ENCODE results near the gene FALEC.
"Not testable (repeated sequence)": the region's sequence is repeated elsewhere in the genome, so short reads cannot be mapped to it uniquely, and the experiment has no call there.

FALEC gene

DNA sequence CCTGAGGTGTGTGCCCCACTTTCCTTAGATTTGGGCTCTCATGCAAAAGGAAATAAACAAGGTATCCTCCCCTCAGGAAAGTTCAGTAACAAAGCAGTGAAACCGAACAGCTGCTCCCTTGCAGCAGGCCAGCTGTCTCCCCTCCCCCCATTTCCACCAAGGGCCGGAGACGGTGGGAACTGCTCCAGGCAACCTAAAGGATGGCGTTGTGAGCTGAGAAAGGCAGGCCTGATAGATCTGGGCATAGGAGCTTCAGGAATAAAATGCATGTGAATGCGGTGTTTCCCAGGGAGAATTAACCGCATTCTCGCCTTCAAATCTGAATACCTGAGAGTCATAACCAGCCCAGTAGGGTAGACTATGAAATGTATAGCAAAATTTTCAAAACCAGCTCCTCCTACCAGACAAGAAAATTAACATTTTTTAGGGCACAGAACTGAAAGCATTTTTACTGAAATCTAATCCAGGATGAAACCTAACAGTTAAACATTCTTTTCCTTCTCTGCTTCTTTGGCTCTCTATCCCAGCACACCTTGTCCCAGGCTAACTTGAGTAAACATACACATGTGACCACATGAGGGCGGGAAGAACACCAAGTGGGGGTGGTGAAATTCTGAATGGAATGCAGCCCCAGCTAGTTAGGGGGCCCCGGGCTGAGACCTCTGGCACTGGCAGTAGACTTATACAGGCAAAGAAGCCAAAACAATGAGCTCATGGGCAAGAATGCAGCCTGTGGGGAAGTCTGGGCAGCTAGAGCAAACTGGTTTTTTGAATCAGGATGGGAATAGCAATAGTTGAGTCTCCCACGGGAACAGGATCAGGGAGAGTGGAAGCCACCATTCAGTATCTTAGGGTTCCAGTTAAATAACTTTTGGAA, 52.4 kb downstream of the FALEC start:
- WGBS, result 5% methylated on average over 10 of the region's 10 CpGs
- peak overlapping the region; percentile 75 for H3K9ac ChIP-seq (ENCODE audit: low read depth, low read length)
- H3K27me3 ChIP-seq (ENCODE audit: insufficient read depth, low read length), result no peaks in the 10 kb centered on the region
- peak overlapping the region; percentile 95 for H3K27ac ChIP-seq (ENCODE audit: low read depth, low read length)
- H3K36me3 ChIP-seq (ENCODE audit: insufficient read depth, low read length), result peaks cover 22% of the 10 kb centered on the region
- peak overlapping the region; percentile 41 for H3K4me3 ChIP-seq (ENCODE audit: low read length)
- peaks cover 54% of the 10 kb centered on the region for H3K4me1 ChIP-seq (ENCODE audit: insufficient read depth, low read length)
- H3K9me3 ChIP-seq (ENCODE audit: insufficient read depth, low read depth, low read length), result no peaks in the 10 kb centered on the region

DNA sequence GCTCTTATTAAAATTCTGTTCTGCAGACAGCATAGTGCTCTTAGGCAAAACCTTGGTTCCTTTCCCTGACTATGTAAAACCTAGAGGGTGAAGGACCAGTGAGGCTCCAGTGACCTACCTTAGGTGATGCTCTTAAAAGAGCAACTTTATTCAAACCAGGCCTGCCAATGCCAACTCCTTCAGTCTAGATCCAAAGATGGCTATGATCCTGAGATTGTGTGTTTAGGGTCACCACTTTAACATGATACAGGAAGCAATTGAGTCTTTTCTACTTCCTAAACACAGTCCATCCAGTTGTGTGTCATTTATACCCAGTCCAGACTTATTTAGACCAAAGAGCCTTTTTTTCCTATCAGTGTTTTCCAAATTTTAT, 53.0 kb downstream of the FALEC start:
- H3K4me1 ChIP-seq (ENCODE audit: insufficient read depth, low read length), result peaks cover 54% of the 10 kb centered on the region
- no peaks in the 10 kb centered on the region for H3K9me3 ChIP-seq (ENCODE audit: insufficient read depth, low read depth, low read length)
- peaks cover 28% of the 10 kb centered on the region for H3K36me3 ChIP-seq (ENCODE audit: insufficient read depth, low read length)
- H3K4me3 ChIP-seq (ENCODE audit: low read length), result peak overlapping the region; percentile 41
- H3K9ac ChIP-seq (ENCODE audit: low read depth, low read length), result peak overlapping the region; percentile 75
- H3K27me3 ChIP-seq (ENCODE audit: insufficient read depth, low read length), result no peaks in the 10 kb centered on the region
- peak overlapping the region; percentile 95 for H3K27ac ChIP-seq (ENCODE audit: low read depth, low read length)

DNA sequence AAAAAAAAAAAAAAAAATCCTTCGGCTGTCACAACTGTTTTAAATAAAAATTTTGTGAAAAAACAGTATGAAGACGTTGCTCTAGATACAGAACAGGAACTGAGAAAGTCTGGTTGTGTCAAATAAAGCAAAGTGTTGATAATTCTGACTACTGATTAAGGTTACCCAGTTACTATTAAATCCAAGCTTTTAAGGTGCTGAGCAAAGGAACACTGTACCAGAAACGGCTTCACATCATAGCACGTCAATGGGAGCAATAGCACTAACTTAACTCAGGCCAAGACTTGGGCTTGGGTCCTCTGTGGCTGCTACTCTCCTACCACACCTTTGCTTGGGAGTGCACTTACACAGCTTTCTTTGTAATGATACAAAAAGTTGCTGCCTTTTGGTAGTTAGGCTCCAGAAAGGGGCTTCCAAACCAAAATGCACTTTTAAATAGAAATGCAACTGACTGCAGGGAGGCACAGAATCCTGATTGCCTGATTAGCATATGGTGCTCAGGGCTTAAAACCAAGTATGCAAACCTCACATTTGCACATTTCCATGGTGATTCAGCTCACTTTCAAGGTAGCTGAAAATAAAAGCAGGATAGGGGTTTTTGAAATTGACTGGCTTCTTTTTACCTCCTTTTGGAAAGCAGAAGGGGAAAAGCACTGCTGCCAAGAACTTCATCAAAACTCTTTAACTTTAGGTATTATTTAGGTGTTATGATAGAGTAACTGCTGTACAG, 57.5 kb downstream of the FALEC start:
- Histone ChIP-seq H3K9ac (ENCODE audit: low read depth, low read length) (no peak overlapping the region), H3K4me3 (ENCODE audit: low read length) (no peak overlapping the region; the same call in 1 of the 2 replicates)

DNA sequence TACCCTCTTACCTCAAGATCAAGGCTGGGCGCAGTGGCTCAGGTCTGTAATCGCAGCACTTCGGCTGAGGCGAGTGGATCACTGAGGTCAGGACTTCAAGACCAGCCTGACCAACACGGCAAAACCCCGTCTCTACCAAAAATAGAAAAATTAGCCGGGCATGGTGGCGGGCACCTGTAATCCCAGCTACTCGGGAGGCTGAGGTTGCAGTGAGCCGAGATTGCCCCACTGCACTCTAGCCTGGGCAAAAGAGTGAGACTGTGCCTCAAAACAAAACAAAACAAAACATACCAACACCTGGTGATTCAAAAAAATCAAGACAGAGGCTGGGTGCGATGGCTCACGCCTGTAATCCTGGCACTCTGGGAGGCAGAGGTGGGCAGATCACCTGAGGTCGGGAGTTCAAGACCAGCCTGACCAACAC, 58.1 kb downstream of the FALEC start:
- H3K9me3 ChIP-seq (ENCODE audit: insufficient read depth, low read depth, low read length); H3K9ac ChIP-seq (ENCODE audit: low read depth, low read length); H3K4me3 ChIP-seq (ENCODE audit: low read length); H3K27me3 ChIP-seq (ENCODE audit: insufficient read depth, low read length): not testable (repeated sequence)
- WGBS, result 86% methylated on average over 13 of the region's 13 CpGs
- Histone ChIP-seq H3K27ac (ENCODE audit: low read depth, low read length) (peak overlapping the region; percentile 66; the same call in 1 of the 2 replicates), H3K4me1 (ENCODE audit: insufficient read depth, low read length) (peaks cover 51% of the 10 kb centered on the region), H3K36me3 (ENCODE audit: insufficient read depth, low read length) (peaks cover 78% of the 10 kb centered on the region)

More for the DNA sequence above, 57.5 kb downstream of the FALEC start:
- Histone ChIP-seq H3K27me3 (ENCODE audit: insufficient read depth, low read length) (no peaks in the 10 kb centered on the region), H3K36me3 (ENCODE audit: insufficient read depth, low read length) (peaks cover 73% of the 10 kb centered on the region), H3K27ac (ENCODE audit: low read depth, low read length) (peak overlapping the region; percentile 66; the same call in 1 of the 2 replicates), H3K4me1 (ENCODE audit: insufficient read depth, low read length) (peaks cover 55% of the 10 kb centered on the region), H3K9me3 (ENCODE audit: insufficient read depth, low read depth, low read length) (no peaks in the 10 kb centered on the region)
- 83% methylated on average over 4 of the region's 4 CpGs for WGBS

DNA sequence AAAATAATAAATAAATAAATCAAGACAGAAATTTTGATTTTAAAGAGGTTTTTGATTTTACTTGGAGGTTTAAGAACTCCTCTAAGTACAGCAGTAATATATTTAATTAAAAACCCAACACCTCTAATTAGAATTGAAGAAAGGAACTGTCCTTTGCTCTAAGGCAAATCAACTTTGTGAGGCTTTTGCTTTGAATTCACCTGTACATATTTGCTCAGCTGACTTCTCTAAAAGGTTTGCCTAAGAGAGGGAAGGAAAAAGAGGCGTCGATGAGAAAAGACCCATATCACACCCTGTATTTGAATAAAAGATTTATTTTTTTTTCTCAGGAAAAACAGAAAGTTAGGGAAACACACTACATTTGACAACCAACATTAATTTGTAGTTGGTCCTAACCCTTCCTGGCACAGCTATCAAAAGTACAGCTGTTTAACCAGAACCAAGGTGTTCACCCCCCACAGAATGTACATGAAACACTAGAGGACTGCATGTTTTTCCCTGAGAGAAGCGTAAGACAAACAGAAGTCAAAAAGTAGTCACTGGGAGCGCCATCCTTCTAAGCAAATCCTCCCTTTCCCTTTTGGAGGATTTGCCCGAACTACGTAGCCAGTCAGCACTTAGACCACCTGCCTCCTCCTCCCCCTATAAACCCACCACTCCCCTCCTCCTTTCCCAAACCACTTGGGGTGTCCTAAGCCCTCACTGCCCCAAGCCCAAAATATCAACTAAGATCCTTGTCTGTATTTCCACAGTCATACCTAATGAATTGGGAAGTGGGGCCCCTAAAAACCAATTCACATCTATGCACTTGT, 58.9 kb downstream of the FALEC start:
- Histone ChIP-seq H3K4me1 (ENCODE audit: insufficient read depth, low read length) (peaks cover 43% of the 10 kb centered on the region), H3K36me3 (ENCODE audit: insufficient read depth, low read length) (peaks cover 80% of the 10 kb centered on the region), H3K27me3 (ENCODE audit: insufficient read depth, low read length) (no peaks in the 10 kb centered on the region), H3K4me3 (ENCODE audit: low read length) (peak overlapping the region; percentile 99), H3K9ac (ENCODE audit: low read depth, low read length) (peak overlapping the region; percentile 17; the same call in 1 of the 2 replicates), H3K9me3 (ENCODE audit: insufficient read depth, low read depth, low read length) (no peaks in the 10 kb centered on the region), H3K27ac (ENCODE audit: low read depth, low read length) (peak overlapping the region; percentile 32; the same call in 1 of the 2 replicates)
- WGBS, result 80% methylated on average over 4 of the region's 6 CpGs

DNA sequence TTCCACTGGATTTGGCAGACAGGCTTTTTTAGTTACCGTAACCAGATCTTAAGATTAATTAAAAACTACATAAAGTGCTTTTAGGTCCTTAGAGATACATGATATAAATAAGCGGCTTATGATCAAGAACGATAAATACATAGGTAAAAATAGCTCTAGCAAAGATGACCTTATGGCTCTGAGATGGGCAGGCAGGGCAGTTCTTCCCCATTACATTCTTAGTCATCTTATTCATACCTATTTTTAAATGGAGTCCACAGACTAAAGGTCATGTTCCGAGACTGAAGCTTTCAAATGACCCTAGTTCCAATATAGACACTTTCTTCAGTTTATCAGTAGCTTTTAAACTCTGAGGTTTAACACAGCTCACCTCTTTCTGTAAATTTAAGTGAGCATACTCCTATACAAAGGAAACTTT, 59.5 kb downstream of the FALEC start:
- H3K27ac ChIP-seq (ENCODE audit: low read depth, low read length), result peak overlapping the region; percentile 32; the same call in 1 of the 2 replicates
- H3K4me3 ChIP-seq (ENCODE audit: low read length), result peak overlapping the region; percentile 99
- H3K9ac ChIP-seq (ENCODE audit: low read depth, low read length), result peak overlapping the region; percentile 99; the same call in 1 of the 2 replicates
- no peaks in the 10 kb centered on the region for H3K9me3 ChIP-seq (ENCODE audit: insufficient read depth, low read depth, low read length)
- peaks cover 80% of the 10 kb centered on the region for H3K36me3 ChIP-seq (ENCODE audit: insufficient read depth, low read length)
- no peaks in the 10 kb centered on the region for H3K27me3 ChIP-seq (ENCODE audit: insufficient read depth, low read length)
- H3K4me1 ChIP-seq (ENCODE audit: insufficient read depth, low read length), result peaks cover 38% of the 10 kb centered on the region
- 96% methylated on average over 3 of the region's 4 CpGs for whole genome bisulfite sequencing

DNA sequence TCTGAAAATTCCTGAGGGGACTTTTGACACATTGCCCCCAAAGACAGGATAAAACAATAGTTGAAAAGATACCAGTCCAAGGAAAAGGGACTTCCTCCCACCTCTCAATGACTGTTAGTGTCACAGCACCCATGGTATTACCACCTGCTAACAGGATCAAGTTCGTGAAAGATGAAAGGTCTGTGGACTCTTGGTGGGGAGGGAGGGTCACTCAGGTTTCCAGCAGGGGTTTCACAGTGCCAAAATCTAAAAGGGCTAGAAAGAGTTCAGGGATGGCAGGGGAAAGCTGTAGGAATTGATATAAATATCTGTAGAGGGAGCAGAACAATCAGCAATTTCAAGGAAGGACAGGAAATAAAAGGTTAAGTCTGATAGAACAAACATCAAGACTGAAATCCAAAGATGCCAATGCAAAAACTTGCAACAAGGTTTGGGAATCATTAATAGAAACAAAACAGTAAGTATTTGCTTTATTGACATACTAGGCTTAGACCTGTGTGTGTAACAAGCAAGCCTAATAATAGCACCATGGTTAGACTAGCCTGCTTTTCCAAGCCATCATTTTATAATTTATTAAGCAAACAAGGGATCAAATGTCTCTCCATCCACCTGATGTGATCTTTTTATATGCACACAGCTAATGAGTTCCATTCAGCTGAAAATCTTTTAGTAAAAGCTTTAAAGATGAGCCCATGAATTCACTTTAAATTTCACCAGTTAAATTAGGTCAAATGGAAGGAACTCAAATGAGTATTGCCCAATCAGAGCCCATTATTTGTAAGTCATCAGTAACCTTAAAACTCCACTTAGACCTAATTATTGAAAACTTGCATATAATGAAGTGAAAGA, 60.2 kb downstream of the FALEC start:
- peak overlapping the region; percentile 99 for H3K9ac ChIP-seq (ENCODE audit: low read depth, low read length)
- 32% methylated on average over 1 of the region's 1 CpG for WGBS
- H3K27me3 ChIP-seq (ENCODE audit: insufficient read depth, low read length), result no peaks in the 10 kb centered on the region
- H3K27ac ChIP-seq (ENCODE audit: low read depth, low read length), result peak overlapping the region; percentile 16; the same call in 1 of the 2 replicates
- H3K4me3 ChIP-seq (ENCODE audit: low read length), result peak overlapping the region; percentile 99
- peaks cover 78% of the 10 kb centered on the region for H3K36me3 ChIP-seq (ENCODE audit: insufficient read depth, low read length)
- H3K9me3 ChIP-seq (ENCODE audit: insufficient read depth, low read depth, low read length), result no peaks in the 10 kb centered on the region
- peaks cover 37% of the 10 kb centered on the region for H3K4me1 ChIP-seq (ENCODE audit: insufficient read depth, low read length)

DNA sequence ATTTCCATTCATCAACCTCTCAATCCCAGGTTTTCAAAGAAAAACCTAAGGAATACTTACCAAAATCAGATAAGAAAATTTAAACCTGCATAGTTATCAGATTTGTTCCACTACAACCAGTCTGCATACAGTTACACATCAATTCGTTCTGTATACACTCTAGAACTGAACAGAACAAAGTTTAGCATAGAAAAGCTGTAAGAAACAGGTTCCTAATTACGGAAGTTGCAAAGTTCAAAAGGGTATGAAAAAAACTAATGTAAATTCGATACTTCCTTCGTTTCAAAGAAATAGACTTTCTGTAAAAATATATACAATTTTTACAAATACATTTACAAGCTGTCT, 60.8 kb downstream of the FALEC start:
- peak overlapping the region; percentile 99 for H3K9ac ChIP-seq (ENCODE audit: low read depth, low read length)
- peak overlapping the region; percentile 15; the same call in 1 of the 2 replicates for H3K27ac ChIP-seq (ENCODE audit: low read depth, low read length)
- H3K4me1 ChIP-seq (ENCODE audit: insufficient read depth, low read length), result peaks cover 37% of the 10 kb centered on the region
- no peaks in the 10 kb centered on the region for H3K27me3 ChIP-seq (ENCODE audit: insufficient read depth, low read length)
- 28% methylated on average over 1 of the region's 4 CpGs for WGBS
- peak overlapping the region; percentile 99 for H3K4me3 ChIP-seq (ENCODE audit: low read length)
- H3K9me3 ChIP-seq (ENCODE audit: insufficient read depth, low read depth, low read length), result no peaks in the 10 kb centered on the region
- peaks cover 72% of the 10 kb centered on the region for H3K36me3 ChIP-seq (ENCODE audit: insufficient read depth, low read length)

DNA sequence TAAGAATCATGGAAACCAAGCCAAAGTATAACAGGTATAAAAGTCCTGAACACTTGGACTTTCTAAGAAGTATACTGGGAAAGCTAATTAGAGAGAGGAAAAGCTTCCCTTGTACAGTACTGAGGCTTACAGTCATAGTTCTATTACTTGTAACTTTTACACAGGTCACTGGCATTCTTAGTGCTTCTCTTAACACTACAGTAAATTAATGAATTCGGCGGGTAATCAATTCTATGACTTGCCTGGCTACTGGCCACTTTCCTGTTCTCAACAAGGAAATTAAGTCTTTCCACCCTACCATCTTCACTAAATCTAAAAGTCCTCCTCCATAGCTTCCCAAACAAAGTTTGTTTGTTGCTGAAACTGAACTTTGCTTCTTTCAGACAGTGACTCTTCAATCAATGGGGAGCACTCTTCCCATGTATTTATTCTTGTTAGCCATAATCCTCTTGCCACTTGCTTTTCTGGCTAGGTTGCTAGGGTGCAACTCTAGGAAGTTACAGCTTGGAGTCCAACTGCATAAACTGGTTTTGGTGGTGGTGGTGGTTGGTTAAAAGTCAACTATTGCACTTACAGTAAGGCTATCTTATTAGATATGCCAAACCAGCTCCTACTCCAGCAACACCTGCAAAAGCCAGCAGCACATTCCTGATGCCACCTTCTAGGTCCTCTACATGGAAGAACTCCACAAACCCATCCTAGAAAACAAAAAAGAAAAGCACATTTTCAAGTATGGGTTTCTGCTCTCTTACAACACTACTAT, 61.4 kb downstream of the FALEC start:
- H3K9ac ChIP-seq (ENCODE audit: low read depth, low read length), result peak overlapping the region; percentile 99
- WGBS, result 24% methylated on average over 2 of the region's 2 CpGs
- H3K27ac ChIP-seq (ENCODE audit: low read depth, low read length), result peak overlapping the region; percentile 15; the same call in 1 of the 2 replicates
- peaks cover 37% of the 10 kb centered on the region for H3K4me1 ChIP-seq (ENCODE audit: insufficient read depth, low read length)
- no peaks in the 10 kb centered on the region for H3K9me3 ChIP-seq (ENCODE audit: insufficient read depth, low read depth, low read length)
- peaks cover 68% of the 10 kb centered on the region for H3K36me3 ChIP-seq (ENCODE audit: insufficient read depth, low read length)
- no peaks in the 10 kb centered on the region for H3K27me3 ChIP-seq (ENCODE audit: insufficient read depth, low read length)
- H3K4me3 ChIP-seq (ENCODE audit: low read length), result peak overlapping the region; percentile 99
